PC-3 (cell line): ENCODE measurements around the gene TEC. TPM values are rescaled to one million over a fixed set of nuclear protein-coding genes. Genes with fewer than 3 reads are reported as not detected.
"Not testable (repeated sequence)": the region's sequence is repeated elsewhere in the genome, so short reads cannot be mapped to it uniquely, and the experiment has no call there.

ENCODE experiments used
- ATAC-seq: fragments of 200-7000 bp; cut with Tn5 transposase; 2 replicates; pipeline ENCODE4 v1.9.1; 2020; ENCODE audit warnings: mild to moderate bottlenecking, moderate library complexity
- BruUV-seq: library from RNA; stranded (reverse); fragments of 400-500 nt; replicated peaks from 2 replicates; lab custom pipeline; 2021; lab: Mats Ljungman, UMichigan
- CTCF ChIA-PET: fragments of 300-600 bp; sonication (Branson Sonifier 250); formaldehyde crosslinking; loops from one replicate; lab custom pipeline; 2022; ENCODE audit warnings: antibody characterized with exemption; lab: Charles Lee
- POLR2A ChIA-PET: fragments of 300-600 bp; sonication (Branson Sonifier 250); formaldehyde crosslinking; loops from one replicate; lab custom pipeline; 2022; ENCODE audit warnings: antibody characterized with exemption; ENCODE audit not compliant: unreplicated experiment; lab: Charles Lee
- DNase-seq: peaks from one replicate; pipeline ENCODE4 v3.0.0-alpha.2; 2015
- H2AFZ ChIP-seq: fragments of 300-600 bp; sonication (generic); 2 replicates; pipeline ENCODE4 v1.6.0; 2016; ENCODE audit warnings: antibody characterized with exemption, low read length
- H3F3A ChIP-seq: fragments of 300-600 bp; sonication (generic); one replicate; pipeline ENCODE4 v1.6.0; 2017; ENCODE audit warnings: antibody characterized with exemption, low read length, control low read depth, mild to moderate bottlenecking; ENCODE audit not compliant: unreplicated experiment
- H3K27ac ChIP-seq: fragments of 300-600 bp; sonication (generic); 2 replicates; pipeline ENCODE4 v1.5.1; 2016; ENCODE audit warnings: mild to moderate bottlenecking, low read length
- H3K27me3 ChIP-seq: fragments of 300-600 bp; sonication (generic); 2 replicates; pipeline ENCODE4 v1.6.1; 2016; ENCODE audit warnings: low read length, mixed read lengths
- H3K36me3 ChIP-seq: fragments of 300-600 bp; sonication (generic); 2 replicates; pipeline ENCODE4 v1.6.1; 2016; ENCODE audit warnings: low read depth, mixed run types, low read length, mixed read lengths
- H3K4me1 ChIP-seq: fragments of 300-600 bp; sonication (generic); 2 replicates; pipeline ENCODE4 v1.5.1; 2016; ENCODE audit warnings: low read length; ENCODE audit not compliant: insufficient read depth
- H3K4me2 ChIP-seq: fragments of 300-600 bp; sonication (generic); 2 replicates; pipeline ENCODE4 v1.6.0; 2016; ENCODE audit warnings: low read length
- H3K4me3 ChIP-seq: fragments of 300-600 bp; sonication (generic); 2 replicates; pipeline ENCODE4 v1.5.1; 2016; ENCODE audit warnings: mild to moderate bottlenecking, low read length, mixed read lengths
- H3K79me2 ChIP-seq: fragments of 300-600 bp; sonication (generic); 2 replicates; pipeline ENCODE4 v1.6.1; 2017; ENCODE audit warnings: low read length, mixed read lengths
- H3K9ac ChIP-seq: fragments of 300-600 bp; sonication (generic); 2 replicates; pipeline ENCODE4 v1.6.0; 2016; ENCODE audit warnings: mild to moderate bottlenecking, low read length
- H3K9me2 ChIP-seq: fragments of 300-600 bp; sonication (generic); replicated peaks from 2 replicates; pipeline ENCODE4 v1.6.1; 2016; ENCODE audit warnings: mixed run types, low read length, mixed read lengths
- H3K9me3 ChIP-seq: fragments of 300-600 bp; sonication (generic); 2 replicates; pipeline ENCODE4 v1.6.1; 2016; ENCODE audit warnings: low read length, mixed read lengths
- H4K20me1 ChIP-seq: fragments of 300-600 bp; sonication (generic); 2 replicates; pipeline ENCODE4 v1.6.1; 2016; ENCODE audit warnings: low read length, mixed read lengths
- EZH2 ChIP-seq: fragments of 300-600 bp; sonication (generic); IDR thresholded peaks from one replicate; pipeline ENCODE4 v1.6.1; 2017; ENCODE audit warnings: antibody characterized with exemption, mild to moderate bottlenecking, low read length; ENCODE audit not compliant: unreplicated experiment
- EZH2phosphoT487 ChIP-seq: fragments of 300-600 bp; sonication (generic); IDR thresholded peaks from 2 replicates; pipeline ENCODE4 v1.6.1; 2018; ENCODE audit warnings: mild to moderate bottlenecking, antibody characterized with exemption, low read length, borderline replicate concordance
- intact Hi-C: fragments of 100-400 bp; cut with micrococcal nuclease; formaldehyde crosslinking; loops from 2 replicates; pipeline ENCODE4 v1.9.0; 2023
- total RNA-seq: library from RNA; depleted of rRNA; stranded (reverse); fragments of >200 nt; gene quantifications from 2 replicates; pipeline ENCODE4 v1.2.3, GENCODE V29; 2014
- TF ChIP-seq, protein P1 (sequence below): fragments of 300-600 bp; sonication (generic); conservative IDR thresholded peaks from 2 replicates; pipeline ENCODE4 v1.5.1; 2017; ENCODE audit warnings: antibody characterized with exemption, low read depth, mild to moderate bottlenecking, low read length

The TEC gene
- total RNA-seq, 1 experiment from 2014 or later, result 10.4 TPM

- TF ChIP-seq EZH2, result no peak
- no peak for TF ChIP-seq EZH2phosphoT487
- TF ChIP-seq, protein P1, sequence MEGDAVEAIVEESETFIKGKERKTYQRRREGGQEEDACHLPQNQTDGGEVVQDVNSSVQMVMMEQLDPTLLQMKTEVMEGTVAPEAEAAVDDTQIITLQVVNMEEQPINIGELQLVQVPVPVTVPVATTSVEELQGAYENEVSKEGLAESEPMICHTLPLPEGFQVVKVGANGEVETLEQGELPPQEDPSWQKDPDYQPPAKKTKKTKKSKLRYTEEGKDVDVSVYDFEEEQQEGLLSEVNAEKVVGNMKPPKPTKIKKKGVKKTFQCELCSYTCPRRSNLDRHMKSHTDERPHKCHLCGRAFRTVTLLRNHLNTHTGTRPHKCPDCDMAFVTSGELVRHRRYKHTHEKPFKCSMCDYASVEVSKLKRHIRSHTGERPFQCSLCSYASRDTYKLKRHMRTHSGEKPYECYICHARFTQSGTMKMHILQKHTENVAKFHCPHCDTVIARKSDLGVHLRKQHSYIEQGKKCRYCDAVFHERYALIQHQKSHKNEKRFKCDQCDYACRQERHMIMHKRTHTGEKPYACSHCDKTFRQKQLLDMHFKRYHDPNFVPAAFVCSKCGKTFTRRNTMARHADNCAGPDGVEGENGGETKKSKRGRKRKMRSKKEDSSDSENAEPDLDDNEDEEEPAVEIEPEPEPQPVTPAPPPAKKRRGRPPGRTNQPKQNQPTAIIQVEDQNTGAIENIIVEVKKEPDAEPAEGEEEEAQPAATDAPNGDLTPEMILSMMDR, result no peak
- no peak overlapping the region for H3K9ac ChIP-seq
- H3K9me2 ChIP-seq, result no peaks in the 10 kb centered on the region
- H2AFZ ChIP-seq, result 0 out of 2 replicates have a peak overlapping the region, but pooled peaks have one; percentile 20
- POLR2A ChIA-PET, result no interaction called here
- CTCF ChIA-PET, result interaction anchor here (0.9 kb wide), 1 partner anchor 52 kb away, joined by 3 read pairs; no protein-coding TSS in a partner anchor
- peaks cover 7% of the 10 kb centered on the region for H3F3A ChIP-seq
- H3K4me1 ChIP-seq, result peaks cover 18% of the 10 kb centered on the region
- H3K27ac ChIP-seq, result peak overlapping the region; percentile 79
- H3K36me3 ChIP-seq, result no peaks in the 10 kb centered on the region
- peak overlapping the region; percentile 72 for H3K4me2 ChIP-seq
- H3K4me3 ChIP-seq, result peak overlapping the region; percentile 23; the same call in 1 of the 2 replicates
- ATAC-seq (peak; percentile 98), DNase-seq (peak; percentile 90)
- H3K27me3 ChIP-seq, result no peaks in the 10 kb centered on the region
- no peaks in the 10 kb centered on the region for H3K9me3 ChIP-seq
- no peaks in the 10 kb centered on the region for H3K79me2 ChIP-seq
- no TSS peak for BruUV-seq
- H4K20me1 ChIP-seq, result peaks cover 4% of the 10 kb centered on the region; the same call in 1 of the 2 replicates
- intact Hi-C loops, result no loop called here
These were observed 45.9 kb downstream of the TEC start for GRCh38 chr4:48223633-48224295.

DNA sequence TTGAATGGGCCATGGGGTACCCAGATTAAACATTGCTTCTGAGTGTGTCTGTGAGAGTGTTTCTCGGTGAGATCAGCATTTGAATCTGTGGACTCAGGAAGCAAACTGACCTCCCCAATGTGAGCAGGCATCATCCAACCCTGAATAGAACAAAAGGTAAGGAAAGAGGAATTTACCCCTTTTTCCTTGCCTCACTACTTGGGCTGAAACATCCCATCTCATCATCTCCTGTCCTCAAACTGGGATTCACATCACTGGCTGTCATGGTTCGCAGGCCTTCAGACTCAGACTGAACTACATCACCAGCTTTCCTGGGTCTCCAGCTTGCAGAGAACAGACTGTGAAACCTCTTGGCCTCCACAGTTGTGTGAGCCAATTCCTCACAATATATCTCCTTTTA lies 47.1 kb downstream of the TEC start:
- H3K27ac ChIP-seq, result no peak overlapping the region
- H3K4me1 ChIP-seq, result peaks cover 18% of the 10 kb centered on the region
- H3K79me2 ChIP-seq, result no peaks in the 10 kb centered on the region
- intact Hi-C loops, result no loop called here
- no peaks in the 10 kb centered on the region for H3K9me3 ChIP-seq
- ChIA-PET CTCF (no interaction called here), POLR2A (no interaction called here)
- BruUV-seq, result no TSS peak
- no peaks in the 10 kb centered on the region for H3K27me3 ChIP-seq
- no peak for TF ChIP-seq EZH2
- TF ChIP-seq, protein P1, result no peak
- TF ChIP-seq EZH2phosphoT487, result no peak
- H3K36me3 ChIP-seq, result no peaks in the 10 kb centered on the region
- ATAC-seq (no peak), DNase-seq (no peak)
- H4K20me1 ChIP-seq, result peaks cover 4% of the 10 kb centered on the region; the same call in 1 of the 2 replicates
- H3K4me3 ChIP-seq, result no peak overlapping the region
- no peak overlapping the region for H3K4me2 ChIP-seq
- peaks cover 7% of the 10 kb centered on the region for H3F3A ChIP-seq
- no peaks in the 10 kb centered on the region for H3K9me2 ChIP-seq
- H3K9ac ChIP-seq, result no peak overlapping the region
- no peak overlapping the region for H2AFZ ChIP-seq

GRCh38 chr4:48219430-48219829 lies 50.2 kb downstream of the TEC start:
- CTCF ChIA-PET, ATAC-seq, H3K9ac ChIP-seq, H3K27me3 ChIP-seq, H3K9me2 ChIP-seq, intact Hi-C loops, H3K9me3 ChIP-seq, H3K36me3 ChIP-seq, H3K4me2 ChIP-seq, H3F3A ChIP-seq, H2AFZ ChIP-seq, BruUV-seq, POLR2A ChIA-PET, H4K20me1 ChIP-seq, DNase-seq, H3K27ac ChIP-seq, H3K4me3 ChIP-seq, H3K79me2 ChIP-seq: not testable (repeated sequence)
- peaks cover 13% of the 10 kb centered on the region for H3K4me1 ChIP-seq
